HL-60 (cell line): ENCODE measurements around the gene PTPRJ.

Experiments used
- CTCF ChIP-seq: IDR thresholded peaks from one replicate; pipeline ENCODE4 v1.5.1; 2011; ENCODE audit warnings: low read length, control low read depth, inconsistent platforms; ENCODE audit not compliant: insufficient read depth
- POLR2AphosphoS5 ChIP-seq: IDR thresholded peaks from 2 replicates; pipeline ENCODE4 v1.6.1; 2012; ENCODE audit warnings: low read depth

- TF ChIP-seq CTCF (no peak), POLR2AphosphoS5 (no peak)
Observed at GRCh38 chr11:47938791-47939560, 41.4 kb upstream of the PTPRJ start.
